IPS-18a (cell line): ENCODE results near the gene ARID3A.

Experiments used
- H3K27ac ChIP-seq: one replicate; pipeline ENCODE4 v1.5.1; 2013; ENCODE audit warnings: low read length
- H3K27me3 ChIP-seq: one replicate; pipeline ENCODE4 v1.6.1; 2013; ENCODE audit warnings: mild to moderate bottlenecking, low read length; ENCODE audit not compliant: control insufficient read depth, insufficient read depth
- H3K36me3 ChIP-seq: one replicate; pipeline ENCODE4 v1.6.1; 2013; ENCODE audit warnings: low read depth, low read length; ENCODE audit not compliant: control insufficient read depth
- H3K4me1 ChIP-seq: one replicate; pipeline ENCODE4 v1.6.1; 2013; ENCODE audit warnings: low read depth, low read length; ENCODE audit not compliant: control insufficient read depth
- H3K4me3 ChIP-seq: one replicate; pipeline ENCODE4 v1.5.1; 2013; ENCODE audit warnings: low read length
- H3K9ac ChIP-seq: one replicate; pipeline ENCODE4 v1.6.1; 2013; ENCODE audit warnings: mild to moderate bottlenecking, low read length, moderate library complexity
- H3K9me3 ChIP-seq: one replicate; pipeline ENCODE4 v1.6.1; 2013; ENCODE audit warnings: low read depth, low read length; ENCODE audit not compliant: control insufficient read depth

Gene ARID3A

GRCh38 chr19:992670-993055 lies 66.8 kb downstream of the ARID3A start:
- Histone ChIP-seq H3K27me3 (peaks cover 22% of the 10 kb centered on the region), H3K9ac (no peak overlapping the region), H3K4me3 (no peak overlapping the region), H3K27ac (no peak overlapping the region), H3K36me3 (peaks cover 9% of the 10 kb centered on the region), H3K4me1 (no peaks in the 10 kb centered on the region), H3K9me3 (no peaks in the 10 kb centered on the region)

GRCh38 chr19:993361-993830 lies 67.6 kb downstream of the ARID3A start:
- no peaks in the 10 kb centered on the region for H3K4me1 ChIP-seq
- no peak overlapping the region for H3K27ac ChIP-seq
- no peak overlapping the region for H3K4me3 ChIP-seq
- no peak overlapping the region for H3K9ac ChIP-seq
- H3K27me3 ChIP-seq = peaks cover 30% of the 10 kb centered on the region
- peaks cover 6% of the 10 kb centered on the region for H3K36me3 ChIP-seq
- H3K9me3 ChIP-seq = no peaks in the 10 kb centered on the region

- no peak overlapping the region for H3K4me3 ChIP-seq
- no peak overlapping the region for H3K9ac ChIP-seq
- peaks cover 35% of the 10 kb centered on the region for H3K27me3 ChIP-seq
- no peaks in the 10 kb centered on the region for H3K4me1 ChIP-seq
- no peak overlapping the region for H3K27ac ChIP-seq
- H3K36me3 ChIP-seq = peaks cover 2% of the 10 kb centered on the region
- H3K9me3 ChIP-seq = no peaks in the 10 kb centered on the region
Measured at GRCh38 chr19:993831-994393, 68.1 kb downstream of the ARID3A start.

- no peaks in the 10 kb centered on the region for H3K9me3 ChIP-seq
- no peak overlapping the region for H3K27ac ChIP-seq
- no peaks in the 10 kb centered on the region for H3K4me1 ChIP-seq
- no peak overlapping the region for H3K9ac ChIP-seq
- H3K36me3 ChIP-seq = peaks cover 2% of the 10 kb centered on the region
- H3K4me3 ChIP-seq = no peak overlapping the region
- H3K27me3 ChIP-seq = peaks cover 41% of the 10 kb centered on the region
Measured at GRCh38 chr19:994516-994915, 68.7 kb downstream of the ARID3A start.

DNA sequence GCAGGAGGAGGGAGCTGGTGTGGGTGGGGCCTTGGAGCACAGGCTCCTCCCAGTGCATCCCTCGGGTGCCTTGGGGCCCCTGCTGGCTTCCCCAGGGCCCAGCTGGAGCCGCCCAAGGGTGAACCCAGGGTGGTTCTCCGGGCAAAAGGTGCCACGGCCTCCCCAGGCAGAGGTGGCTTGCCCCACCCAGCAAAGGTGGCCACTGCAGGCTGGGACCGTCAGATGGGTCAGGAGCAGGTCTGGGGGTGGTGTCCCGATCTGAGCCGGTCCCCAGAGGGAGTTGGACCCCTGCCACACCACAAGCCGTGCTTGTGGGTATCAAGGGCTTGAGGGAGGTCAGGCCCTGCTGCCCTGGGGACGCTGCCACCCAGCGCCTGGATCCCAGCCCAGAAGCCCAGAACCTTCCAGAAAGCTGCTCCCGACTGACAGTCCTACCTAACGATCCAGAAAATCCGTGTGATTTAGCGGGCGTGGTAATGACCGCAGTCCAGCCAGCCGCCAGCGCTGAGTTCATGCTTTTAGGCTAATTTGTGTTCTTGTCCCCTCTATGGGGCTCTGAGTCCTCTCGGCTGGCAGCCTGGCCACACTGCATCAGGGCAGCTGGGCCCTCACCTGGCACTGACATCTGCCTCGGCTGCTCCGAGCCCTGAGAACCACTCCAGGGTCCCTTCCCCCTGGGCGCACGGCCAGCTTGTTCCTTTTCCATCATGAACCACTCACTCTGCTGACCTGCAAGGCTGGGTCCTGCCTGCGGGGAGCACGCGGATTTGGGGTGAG lies 69.4 kb downstream of the ARID3A start:
- Histone ChIP-seq H3K9me3 (no peaks in the 10 kb centered on the region), H3K27ac (no peak overlapping the region)

DNA sequence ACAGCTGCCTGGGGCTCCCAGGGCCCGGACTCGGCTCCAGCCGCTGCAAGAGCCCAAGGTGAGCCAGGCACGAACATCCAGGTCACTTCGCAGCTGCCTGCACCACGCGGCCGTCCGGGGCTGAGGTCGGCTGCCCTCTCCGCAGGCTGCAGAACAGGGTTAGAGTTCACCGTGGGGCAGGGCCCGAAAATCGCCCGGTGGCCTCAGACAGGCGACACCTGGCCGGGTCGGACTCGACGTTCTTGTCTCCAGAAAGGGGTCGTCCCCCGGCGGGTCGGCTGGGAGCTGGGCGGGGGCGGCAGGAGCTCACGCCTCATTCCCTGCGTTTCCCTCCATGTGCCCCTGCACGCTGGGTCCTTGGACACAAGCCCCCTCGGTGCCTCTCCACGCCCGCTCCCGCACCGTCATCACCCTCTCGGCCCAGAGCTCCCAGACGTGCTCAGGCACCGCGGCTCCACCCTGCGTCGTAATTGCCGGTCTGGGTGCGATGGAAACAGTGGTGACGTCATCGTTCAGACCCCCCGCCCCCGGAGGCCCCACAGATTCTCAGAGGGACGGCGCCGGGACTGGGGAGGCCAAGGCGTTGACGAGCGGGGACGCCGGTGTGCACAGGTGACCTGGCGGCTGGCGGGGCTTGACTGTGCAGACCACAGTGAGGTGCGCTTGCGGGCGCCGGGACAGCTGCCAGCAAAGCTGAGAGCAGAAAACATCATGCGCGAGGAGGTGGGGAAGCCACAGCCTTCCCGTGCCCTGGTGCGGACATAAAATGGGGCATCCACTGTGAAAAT lies 70.4 kb downstream of the ARID3A start:
- peak overlapping the region; percentile 33 for H3K4me3 ChIP-seq
- H3K4me1 ChIP-seq = no peaks in the 10 kb centered on the region
- H3K27ac ChIP-seq = no peak overlapping the region
- peaks cover 49% of the 10 kb centered on the region for H3K27me3 ChIP-seq
- no peaks in the 10 kb centered on the region for H3K36me3 ChIP-seq
- H3K9ac ChIP-seq = no peak overlapping the region
- H3K9me3 ChIP-seq = no peaks in the 10 kb centered on the region

More for the DNA sequence above, 69.4 kb downstream of the ARID3A start:
- Histone ChIP-seq H3K9ac (no peak overlapping the region), H3K27me3 (peaks cover 42% of the 10 kb centered on the region), H3K4me3 (no peak overlapping the region), H3K4me1 (no peaks in the 10 kb centered on the region), H3K36me3 (no peaks in the 10 kb centered on the region)

- no peaks in the 10 kb centered on the region for H3K4me1 ChIP-seq
- H3K27ac ChIP-seq = no peak overlapping the region
- H3K4me3 ChIP-seq = no peak overlapping the region
- H3K9ac ChIP-seq = no peak overlapping the region
- H3K36me3 ChIP-seq = no peaks in the 10 kb centered on the region
- H3K27me3 ChIP-seq = peaks cover 54% of the 10 kb centered on the region
- H3K9me3 ChIP-seq = no peaks in the 10 kb centered on the region
Measured at GRCh38 chr19:998064-998463, 72.2 kb downstream of the ARID3A start.

DNA sequence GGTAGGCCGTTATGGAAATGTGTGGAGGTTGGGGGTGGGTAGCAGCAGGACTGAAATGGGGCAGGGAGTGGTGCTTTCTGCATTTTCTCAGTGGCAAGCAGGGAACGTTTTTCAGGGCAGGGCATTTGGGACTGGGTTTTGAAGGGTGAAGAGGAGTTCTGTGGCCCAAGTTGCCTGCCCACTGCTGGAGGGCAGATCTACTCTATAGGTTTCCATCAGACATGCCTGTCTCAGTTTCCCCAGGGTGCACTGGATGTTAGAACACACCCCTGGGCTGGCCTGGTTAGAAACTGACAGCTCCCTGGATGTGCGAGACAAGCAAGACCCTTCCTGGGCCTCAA lies 73.5 kb downstream of the ARID3A start:
- no peak overlapping the region for H3K4me3 ChIP-seq
- H3K9ac ChIP-seq = no peak overlapping the region
- peaks cover 54% of the 10 kb centered on the region for H3K27me3 ChIP-seq
- no peak overlapping the region for H3K27ac ChIP-seq
- no peaks in the 10 kb centered on the region for H3K36me3 ChIP-seq
- no peaks in the 10 kb centered on the region for H3K9me3 ChIP-seq
- no peaks in the 10 kb centered on the region for H3K4me1 ChIP-seq

GRCh38 chr19:1000095-1000494 lies 74.3 kb downstream of the ARID3A start, which contains the start of gene GRIN3B:
Gene GRIN3B (plus strand): TSS chr19:1000419. CDS start chr19:1000438, 19 bp downstream.
- H3K27me3 ChIP-seq = peaks cover 54% of the 10 kb centered on the region
- H3K4me3 ChIP-seq = peak within 1 kb of the TSS; percentile 17
- no peaks in the 10 kb centered on the region for H3K36me3 ChIP-seq
- no peaks in the 10 kb centered on the region for H3K9me3 ChIP-seq
- no peak within 1 kb of the TSS for H3K27ac ChIP-seq
- H3K9ac ChIP-seq = no peak within 1 kb of the TSS
- no peaks in the 10 kb centered on the region for H3K4me1 ChIP-seq

- peak overlapping the region; percentile 17 for H3K4me3 ChIP-seq
- no peak overlapping the region for H3K9ac ChIP-seq
- peaks cover 49% of the 10 kb centered on the region for H3K27me3 ChIP-seq
- H3K4me1 ChIP-seq = no peaks in the 10 kb centered on the region
- H3K27ac ChIP-seq = no peak overlapping the region
- H3K9me3 ChIP-seq = no peaks in the 10 kb centered on the region
- no peaks in the 10 kb centered on the region for H3K36me3 ChIP-seq
Measured at GRCh38 chr19:1000591-1001537, 75.0 kb downstream of the ARID3A start.
